Posterior cingulate gyrus (tissue), 11 donors: ENCODE data around the gene ADAMTS6.

Experiments
- DNase-seq, 10 donors: peaks; one replicate each; pipeline versions ENCODE4 v3.0.0 to v3.0.0-alpha.2; 2020 to 2021; ENCODE audit warnings: mixed read lengths in 3 of 10
- intact Hi-C: fragments of 100-400 bp; cut with DNase I; formaldehyde crosslinking; loops from one replicate; pipeline ENCODE4 v1.15.1; 2023

ADAMTS6 gene

DNA sequence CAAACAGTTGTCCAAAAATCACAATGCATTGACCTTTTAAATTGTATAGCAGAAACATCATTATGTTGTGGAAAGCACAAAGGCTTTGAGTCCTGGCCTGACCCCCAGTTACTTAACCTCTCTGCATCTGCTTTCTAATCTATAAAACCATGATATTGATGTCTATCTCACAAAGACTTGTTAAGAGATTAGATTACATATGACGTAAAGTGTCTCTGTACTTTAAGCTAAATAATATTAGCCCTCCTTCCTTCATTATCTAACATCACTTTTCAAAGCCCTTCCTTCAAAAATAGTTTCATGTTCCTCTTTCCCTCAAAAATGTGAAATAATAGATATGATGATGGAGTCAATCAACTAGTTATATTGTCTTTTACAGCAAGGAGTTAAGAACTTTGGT is 3.4 kb downstream of the ADAMTS6 start:
- intact Hi-C loops = no loop called here
- no peak for DNase-seq

DNA sequence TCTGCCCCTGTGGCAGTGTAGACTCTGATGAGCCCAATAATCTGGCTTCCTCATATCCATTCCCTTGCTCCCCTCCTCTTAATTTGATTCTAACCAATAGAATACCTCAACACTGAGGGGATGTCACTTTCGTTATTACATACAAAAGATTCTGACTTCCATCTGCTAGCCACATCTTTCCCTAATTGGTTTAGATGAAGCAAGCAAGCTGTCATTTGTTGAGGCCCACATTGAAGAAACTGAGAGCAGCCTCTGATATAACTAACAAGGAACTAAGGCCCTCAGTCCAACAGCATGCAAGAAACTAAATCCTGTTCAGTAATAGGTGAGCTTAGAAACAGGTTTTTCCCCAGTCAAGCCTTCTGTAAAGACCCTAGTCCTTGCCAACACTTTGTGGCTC is 5.8 kb downstream of the ADAMTS6 start:
- no peak for DNase-seq
- intact Hi-C loops = no loop called here

DNA sequence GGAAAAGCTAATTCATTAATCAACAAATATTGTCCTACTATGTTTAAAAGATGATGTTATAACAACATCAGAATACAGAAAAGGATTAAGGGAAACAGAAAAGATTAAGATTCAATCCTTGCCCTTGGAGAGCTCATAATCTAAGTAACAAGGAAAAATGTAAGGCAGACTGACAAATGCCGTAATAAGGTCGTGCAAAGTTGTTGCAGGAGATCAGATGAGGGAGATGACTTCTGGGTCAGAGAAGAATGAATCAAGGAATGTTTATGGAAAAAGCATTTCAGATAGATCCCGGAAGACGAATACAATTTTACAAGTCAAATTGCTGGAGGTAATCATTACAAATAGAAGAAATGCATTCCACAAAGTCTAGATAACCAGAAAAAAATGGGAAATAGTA is 6.4 kb downstream of the ADAMTS6 start:
- intact Hi-C loops = no loop called here

DNA sequence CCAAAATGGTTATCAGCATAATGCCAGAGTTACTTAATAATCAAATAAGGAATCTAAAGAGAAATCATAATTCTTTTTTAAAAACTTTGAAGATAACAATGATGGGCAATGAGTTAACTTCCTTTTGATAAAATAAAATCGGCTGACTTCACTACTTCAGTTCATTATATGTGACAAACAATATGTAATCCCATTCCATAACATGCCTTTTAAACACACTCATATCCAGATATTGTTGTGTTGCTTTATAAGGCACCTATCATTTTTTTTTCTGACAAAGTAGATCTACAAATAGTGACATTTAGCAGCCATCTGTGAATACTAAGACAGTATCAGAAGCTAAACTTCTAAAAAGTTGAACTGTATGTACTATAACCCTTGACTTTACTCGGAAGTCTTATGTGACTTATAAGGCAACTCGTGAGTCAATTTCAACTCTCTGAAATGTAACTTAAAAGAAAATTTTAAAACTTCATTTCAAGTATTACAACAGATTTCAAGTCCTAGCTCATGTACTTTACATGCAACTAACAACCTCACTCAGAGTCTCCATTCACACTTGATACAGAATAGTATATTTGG is 7.5 kb downstream of the ADAMTS6 start:
- DNase-seq = no peak
- intact Hi-C loops = no loop called here

More for the DNA sequence above, 6.4 kb downstream of the ADAMTS6 start:
- no peak for DNase-seq

DNA sequence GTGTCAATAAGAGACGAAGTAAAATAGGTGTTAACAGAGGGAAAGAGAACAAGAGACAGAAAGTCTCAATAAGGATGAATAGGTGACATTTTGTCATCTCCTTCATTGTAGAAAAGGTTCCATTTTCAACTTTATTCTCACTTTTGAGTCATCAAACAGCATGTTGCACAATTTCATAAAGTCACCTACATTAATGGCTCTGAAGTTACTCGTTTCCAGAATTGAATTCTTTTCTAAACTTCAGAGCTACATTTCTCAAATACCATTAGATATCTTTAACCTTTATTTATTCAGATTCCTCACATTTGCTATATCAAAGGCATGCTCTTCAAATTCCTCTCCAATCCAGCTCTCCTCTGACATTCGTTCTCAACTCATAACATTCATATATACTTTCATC is 13.1 kb downstream of the ADAMTS6 start:
- no peak for DNase-seq
- intact Hi-C loops = no loop called here

DNA sequence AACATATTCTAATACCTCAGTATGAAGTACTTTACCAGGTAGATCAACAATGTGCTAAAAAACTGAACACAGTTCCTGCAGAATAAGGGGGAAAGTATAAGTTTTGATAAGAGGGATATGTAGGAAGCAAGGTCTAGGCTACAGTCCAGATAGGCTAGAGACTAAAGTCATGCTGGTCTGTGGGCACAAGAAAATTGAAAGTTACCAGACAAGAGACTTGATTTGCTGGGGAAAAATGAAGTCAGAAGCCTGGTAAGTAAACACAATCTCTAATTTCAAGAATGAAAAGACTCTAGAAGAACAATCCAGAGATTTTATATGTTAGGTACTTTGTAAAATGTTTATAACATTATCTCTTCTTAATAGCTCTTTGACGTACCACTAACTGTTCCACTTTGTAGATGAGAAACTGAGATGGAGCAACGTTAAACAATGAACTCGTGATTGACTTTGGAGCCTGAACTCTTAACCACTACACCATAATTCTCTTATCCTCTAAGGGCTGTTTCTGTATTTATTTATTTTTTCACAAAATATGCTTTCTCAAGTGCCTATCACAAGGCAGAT is 19.5 kb downstream of the ADAMTS6 start:
- no peak for DNase-seq

DNA sequence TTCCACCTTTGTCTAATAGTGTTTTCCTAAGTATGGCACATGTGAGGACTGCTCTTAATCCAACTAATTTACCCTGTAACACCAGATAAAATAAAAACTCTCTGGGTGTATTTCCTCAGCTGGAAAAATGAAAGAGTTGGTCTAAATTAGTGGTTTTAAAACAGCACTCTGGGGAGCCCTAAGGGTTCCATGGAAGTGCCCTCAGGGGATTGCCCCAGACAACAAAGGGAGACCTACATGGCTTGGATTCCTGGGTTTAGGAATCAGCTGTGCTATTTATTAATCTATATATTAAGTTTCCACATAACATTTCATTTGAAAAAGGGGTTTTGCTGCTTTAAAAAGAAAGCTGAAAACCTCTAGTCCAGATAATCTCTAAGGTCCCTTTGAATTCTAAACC is 20.2 kb downstream of the ADAMTS6 start:
- no peak for DNase-seq
- intact Hi-C loops = no loop called here

More for the DNA sequence above, 19.5 kb downstream of the ADAMTS6 start:
- intact Hi-C loops = no loop called here

DNA sequence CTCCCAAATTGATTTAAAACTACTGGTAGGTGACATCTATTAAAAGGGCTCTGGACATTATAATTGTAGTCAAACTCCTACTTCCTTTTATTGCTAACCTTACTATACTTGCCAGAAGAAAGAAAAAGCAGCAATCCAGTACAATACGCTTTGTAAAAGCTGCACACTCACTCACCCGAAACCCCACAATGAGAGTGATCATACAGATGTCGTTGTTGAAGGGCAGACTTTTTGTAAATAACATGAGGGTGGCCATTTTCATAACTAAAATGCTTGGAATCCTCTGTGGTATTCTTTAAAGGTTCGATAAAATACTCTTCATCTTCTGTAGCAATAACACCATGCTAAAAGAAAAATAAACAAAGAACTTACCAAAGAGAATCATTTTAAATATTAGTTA is 21.7 kb downstream of the ADAMTS6 start:
- no peak for DNase-seq
- intact Hi-C loops = no loop called here

DNA sequence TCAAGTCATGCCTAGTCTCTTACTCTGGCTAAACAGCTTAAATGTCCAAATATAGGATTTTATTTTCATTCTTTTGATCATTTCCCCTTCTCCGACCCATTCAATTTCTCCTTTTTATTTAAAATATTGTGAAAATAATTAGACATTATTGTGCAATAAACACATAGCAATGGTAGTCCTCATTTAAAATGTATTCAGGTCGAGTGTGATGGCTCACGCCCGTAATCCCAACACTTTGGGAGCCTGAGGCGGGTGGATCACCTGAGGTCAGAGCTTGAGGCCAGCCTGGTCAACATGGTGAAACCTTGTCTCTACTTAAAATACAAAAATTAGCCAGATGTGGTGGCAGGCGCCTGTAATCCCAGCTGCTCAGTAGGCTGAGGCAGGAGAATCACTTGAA is 26.7 kb downstream of the ADAMTS6 start:
- intact Hi-C loops = no loop called here
- DNase-seq = no peak

DNA sequence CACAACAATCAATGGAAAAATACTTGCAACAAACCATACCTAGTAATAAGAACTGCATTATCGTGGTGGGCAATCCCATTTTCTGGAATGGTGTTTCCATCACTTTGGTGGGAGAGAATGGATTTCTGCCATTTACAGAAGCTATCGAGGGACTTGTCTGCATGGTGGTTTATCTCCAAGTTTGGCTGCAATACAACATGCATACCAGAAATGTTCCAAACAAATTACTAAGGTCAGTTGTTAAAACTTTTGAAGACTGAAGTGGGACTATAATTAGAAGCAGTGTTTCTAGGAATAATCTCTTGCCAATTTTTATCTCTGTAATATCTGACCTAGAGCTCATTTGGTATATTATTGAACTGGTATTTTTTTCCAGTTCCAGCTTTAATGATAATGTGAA is 30.3 kb downstream of the ADAMTS6 start:
- intact Hi-C loops = no loop called here
- DNase-seq = no peak

DNA sequence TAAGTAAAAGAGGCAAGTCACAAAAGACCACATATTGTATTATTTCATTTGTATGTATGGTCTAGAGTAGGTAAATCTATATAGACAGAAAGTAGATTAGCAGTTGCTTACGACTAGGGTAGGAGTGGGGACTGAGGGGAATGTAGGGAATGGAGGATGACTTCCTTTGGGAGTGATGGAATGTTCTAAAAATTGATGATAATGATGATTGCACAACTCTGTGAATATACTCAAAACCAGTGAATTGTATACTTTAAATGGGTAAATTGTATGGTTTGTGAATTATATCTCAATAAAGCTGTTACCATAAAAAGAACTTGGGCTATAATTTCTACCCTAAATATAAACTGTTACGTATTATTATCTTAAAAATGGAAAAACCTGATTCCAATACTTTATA is 35.0 kb downstream of the ADAMTS6 start:
- intact Hi-C loops = no loop called here
- no peak for DNase-seq

DNA sequence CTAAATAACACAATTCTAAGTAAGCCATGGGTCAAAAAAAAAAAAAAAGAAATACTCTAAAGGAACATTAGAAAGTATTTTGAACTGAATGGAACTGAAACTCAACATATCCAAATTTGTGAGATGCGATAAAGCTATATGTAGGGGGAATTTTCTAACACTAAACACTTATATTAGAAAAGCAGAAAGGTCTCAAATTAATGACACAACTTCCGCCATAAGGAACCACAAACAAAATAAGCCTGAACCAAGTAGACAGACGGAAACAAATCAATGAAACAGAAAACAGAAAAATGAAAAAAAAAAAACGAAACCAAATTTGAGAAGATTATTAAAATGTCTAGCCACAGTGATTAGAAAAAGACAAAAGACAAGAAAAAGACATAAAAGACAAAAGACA is 39.9 kb downstream of the ADAMTS6 start:
- intact Hi-C loops = no loop called here
- no peak for DNase-seq

DNA sequence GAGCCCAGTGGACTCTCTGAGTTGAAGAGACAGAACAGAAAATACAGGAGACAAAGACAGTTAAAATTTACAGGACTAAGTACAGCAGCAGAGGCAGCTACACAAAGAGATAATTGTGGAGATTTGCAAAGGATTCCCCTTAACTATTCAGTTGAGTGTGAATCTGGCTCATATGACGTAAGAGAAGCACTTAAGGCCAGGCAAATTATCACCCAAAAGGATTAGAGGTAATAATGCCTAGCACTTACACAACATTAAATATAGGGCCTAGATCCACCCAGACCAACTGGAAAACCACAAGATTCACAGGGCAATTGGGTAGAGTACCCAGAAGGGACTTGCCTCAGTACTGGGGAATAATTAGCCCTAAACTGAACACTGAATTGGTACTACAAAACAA is 41.3 kb downstream of the ADAMTS6 start:
- intact Hi-C loops = no loop called here
- no peak for DNase-seq

DNA sequence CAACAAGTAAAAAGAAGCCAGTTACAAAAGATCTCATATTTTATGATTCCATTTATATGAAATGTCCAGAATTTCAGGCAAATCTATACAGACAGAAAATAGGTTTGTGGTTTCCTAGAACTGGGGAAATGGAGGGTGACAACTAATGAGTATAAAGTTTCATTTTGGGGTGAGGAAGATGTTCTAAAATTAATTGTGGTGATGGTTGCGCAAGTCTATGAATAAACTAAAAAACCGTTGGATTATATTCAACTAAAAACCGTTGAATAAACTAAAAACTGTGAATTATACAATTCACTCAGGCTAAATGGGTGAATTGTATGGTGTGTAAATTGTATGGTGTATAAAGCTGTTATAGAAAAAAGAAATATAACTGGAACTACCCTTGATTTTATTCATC is 47.6 kb downstream of the ADAMTS6 start:
- DNase-seq = no peak
- intact Hi-C loops = no loop called here

DNA sequence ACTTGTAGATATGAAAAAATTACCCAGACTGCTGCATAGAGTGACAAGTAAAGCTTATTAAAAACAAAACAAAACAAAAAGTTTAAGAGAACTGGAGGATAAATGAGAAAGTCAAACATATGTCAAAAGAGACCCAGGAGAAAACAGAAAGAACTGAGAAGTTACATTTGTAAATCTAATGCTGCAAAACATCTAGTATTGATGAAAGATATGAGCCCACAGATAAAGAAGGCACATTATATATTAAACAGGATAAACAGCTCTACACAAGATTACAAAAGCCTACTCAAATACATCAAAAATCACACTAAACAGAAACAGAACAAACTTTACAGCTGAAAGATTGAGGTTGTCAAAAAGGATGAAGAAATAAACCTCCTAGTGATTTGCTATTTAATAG is 55.1 kb downstream of the ADAMTS6 start:
- DNase-seq = no peak
- intact Hi-C loops = no loop called here

DNA sequence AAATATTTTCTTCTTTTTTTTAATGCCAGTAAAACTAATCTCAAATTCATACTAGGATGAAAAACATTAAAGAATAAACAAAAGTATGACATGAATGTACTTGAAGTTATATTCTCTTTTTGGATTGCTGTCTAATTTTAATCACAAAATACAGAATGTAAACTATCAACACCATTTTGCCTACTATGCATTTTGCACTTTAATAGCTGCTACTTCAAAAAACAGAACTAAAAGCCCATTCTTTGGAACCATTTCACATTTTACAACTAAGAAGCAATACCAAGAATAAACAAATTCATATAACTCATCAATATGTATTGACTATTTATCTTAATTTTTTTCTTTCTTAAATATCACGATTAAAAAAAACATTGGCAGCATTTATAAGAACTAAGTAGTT is 58.1 kb downstream of the ADAMTS6 start:
- intact Hi-C loops = no loop called here
- DNase-seq = no peak

DNA sequence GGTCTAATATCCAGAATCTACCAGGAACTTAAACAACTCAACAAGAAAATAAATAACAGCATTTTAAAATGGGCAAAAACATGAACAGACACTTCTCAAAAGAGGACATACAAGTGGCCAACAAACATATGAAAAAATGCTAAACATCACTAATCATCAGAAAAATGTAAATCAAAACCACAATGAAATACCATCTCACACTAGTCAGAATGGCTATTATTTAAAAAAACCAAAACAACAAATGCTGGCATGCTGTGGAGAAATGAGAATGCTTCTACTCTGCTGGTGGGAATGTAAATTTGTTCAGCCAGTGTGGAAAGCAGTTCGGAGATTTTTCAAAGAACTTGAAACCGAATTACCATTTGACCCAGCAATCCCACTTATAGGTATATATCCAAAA is 63.1 kb downstream of the ADAMTS6 start:
- DNase-seq = no peak
- intact Hi-C loops = no loop called here

DNA sequence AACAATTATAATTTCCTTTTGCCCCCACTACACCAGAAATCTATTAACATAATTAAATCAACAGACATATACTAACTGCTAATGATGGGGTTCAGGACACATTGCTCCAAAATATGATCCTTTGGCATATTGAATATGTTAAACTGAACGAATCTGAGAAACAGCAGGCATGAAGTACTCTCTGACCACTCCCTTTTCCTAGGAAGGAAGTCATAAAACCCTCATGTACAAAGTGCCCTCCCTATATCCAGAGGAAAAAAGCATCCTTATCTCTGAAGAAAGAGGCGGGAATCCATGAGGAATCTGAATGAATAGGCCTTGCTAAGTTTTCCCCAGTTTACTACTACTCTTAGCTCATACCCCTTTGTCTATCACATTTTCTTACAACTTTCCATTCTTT is 67.9 kb downstream of the ADAMTS6 start:
- intact Hi-C loops = no loop called here
- DNase-seq = no peak

DNA sequence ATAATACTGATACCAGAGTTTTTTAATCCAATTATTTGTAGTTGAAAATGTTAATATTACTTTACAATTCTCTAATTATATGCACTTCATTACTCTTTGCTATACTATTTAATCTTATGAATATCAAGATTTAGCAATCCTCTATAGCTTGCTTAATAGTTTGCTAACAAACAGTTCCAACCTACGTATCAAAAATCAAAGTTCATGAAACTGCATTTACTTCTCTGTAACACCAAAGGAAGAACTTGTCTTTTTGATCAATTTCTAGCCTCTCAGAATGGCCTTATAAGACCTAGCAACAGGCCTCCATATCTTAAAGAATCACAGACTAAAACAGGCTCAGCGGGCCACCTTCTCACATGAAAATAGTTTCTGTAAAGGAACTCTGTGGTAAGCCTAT is 68.9 kb downstream of the ADAMTS6 start:
- DNase-seq = no peak
- intact Hi-C loops = no loop called here

DNA sequence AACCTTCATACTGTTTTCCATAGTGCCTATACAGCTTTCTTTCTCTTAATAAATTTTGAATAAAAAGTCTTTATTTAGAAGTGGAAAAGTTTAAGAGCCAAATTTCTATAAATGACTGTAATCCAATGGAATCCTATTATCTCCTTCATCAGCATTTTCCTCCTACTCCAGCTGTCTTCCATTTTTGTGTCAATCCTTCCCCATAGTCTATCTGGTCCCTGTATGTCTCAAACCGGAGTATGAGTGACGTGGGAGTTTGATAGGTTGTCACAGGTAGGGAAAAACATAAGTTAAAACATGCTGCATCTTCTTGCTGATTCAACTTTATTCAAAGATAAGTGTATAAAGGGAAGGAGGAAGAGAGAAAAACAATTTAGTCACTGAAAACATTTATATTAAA is 70.4 kb downstream of the ADAMTS6 start:
- intact Hi-C loops = no loop called here
- DNase-seq = no peak

DNA sequence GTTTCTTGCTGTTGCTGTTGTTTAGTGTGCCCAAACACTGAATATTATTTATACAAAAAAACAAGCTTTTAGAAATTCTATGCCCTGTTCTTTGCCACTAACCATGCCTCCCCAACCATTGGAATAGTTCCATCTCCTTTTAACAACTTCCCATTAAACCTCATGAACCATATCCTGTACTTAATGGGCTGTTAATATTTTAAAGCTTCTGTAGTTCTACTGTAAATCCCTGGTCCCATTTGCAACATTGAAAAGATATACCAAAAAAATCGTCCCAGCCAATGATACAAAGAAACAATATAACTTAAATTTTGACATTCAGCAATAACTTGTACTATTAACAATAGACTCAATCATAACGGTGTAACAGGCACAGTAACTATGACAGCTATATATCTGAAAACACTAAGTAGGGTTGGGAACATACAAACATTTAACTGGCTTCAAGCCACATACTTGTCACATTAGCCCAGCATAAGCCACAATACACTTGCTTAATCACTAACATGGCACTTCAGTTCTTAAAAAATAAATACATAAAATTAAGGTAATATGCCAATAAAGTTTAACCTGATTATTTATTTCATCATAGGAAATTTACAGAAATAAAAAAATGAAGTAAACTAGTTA is 86.1 kb downstream of the ADAMTS6 start:
- intact Hi-C loops = no loop called here
- DNase-seq = no peak

DNA sequence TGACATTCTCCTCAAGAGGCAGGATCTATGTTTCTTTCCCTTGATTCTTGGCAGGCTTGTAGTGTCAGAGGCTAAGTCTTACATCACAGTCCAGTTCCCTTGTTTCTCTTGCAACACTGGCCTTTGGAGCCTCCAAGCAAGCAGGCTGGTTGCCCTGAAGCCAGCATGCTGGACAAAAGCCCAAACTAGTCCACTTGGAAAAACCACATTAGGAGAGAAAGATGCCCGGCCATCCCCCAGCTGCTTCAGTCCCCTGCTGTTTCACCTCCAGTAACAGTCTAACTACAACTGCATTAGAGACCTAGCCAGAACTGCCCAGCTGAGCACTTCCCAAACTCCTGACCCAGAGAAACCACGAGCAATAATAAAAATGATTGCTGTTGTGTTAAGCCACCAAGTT is 87.6 kb downstream of the ADAMTS6 start:
- intact Hi-C loops = no loop called here

DNA sequence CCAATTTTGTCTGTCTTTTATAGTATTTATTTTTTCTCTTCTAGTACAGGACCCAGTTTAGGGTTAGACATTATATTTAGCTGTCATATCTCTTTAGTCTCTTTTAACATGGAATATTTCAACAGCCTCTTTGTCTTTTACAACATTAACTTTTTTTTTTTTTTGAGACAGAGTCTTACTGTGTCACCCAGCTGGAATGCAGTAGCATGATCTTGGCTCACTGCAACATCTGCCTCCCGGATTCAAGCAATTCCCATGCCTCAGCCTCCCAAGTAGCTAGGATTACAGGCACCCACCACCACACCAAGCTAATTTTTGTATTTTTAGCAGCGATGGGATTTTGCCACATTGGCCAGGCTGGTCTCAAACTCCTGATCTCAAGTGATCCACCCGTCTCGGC is 90.1 kb downstream of the ADAMTS6 start:
- intact Hi-C loops = no loop called here
- DNase-seq = no peak

More for the DNA sequence above, 87.6 kb downstream of the ADAMTS6 start:
- DNase-seq = peak in 1 of 10 donors; percentile 14
